ENCODE measurements around the gene GPX4. TPM values are rescaled to one million over a fixed set of nuclear protein-coding genes. Genes with fewer than 3 reads are reported as not detected.

Gene GPX4
- total and polyA plus RNA-seq, 9 of the 15 experiments (the other 6 are each of a cell fraction or from before 2014, with no cell fraction given), result 61.4 to 661 (median 349) TPM

DNA sequence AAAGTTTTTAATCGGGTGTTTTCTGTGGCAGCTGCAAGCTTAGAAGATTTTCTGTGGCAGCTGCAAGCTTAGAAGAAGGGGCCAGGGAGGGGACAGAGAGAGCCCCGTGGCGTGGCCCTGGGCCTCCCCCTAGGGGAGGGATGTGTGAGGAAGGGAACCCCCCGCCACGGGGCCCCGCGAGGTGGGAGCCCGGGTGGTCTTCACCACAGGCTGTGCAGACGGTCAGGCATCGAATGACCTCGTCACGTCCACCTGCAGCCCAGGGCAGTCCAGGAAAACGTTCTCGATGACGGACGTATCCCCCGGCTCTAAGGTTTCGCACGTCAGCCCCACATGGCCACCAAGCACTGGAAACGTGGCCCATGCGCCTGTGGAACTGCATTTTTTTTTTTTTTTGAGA, 17.2 kb upstream of the GPX4 start:
- Histone ChIP-seq H2AFZ (ENCODE audit: low read depth, low read length) (no peak overlapping the region), H3K9ac (ENCODE audit: insufficient read depth in 1 of 2, low read depth in 2 of 2, low read length in 2 of 2) (no peak overlapping the region; a peak in 2 of 4 replicates), H3K36me3 (ENCODE audit: control insufficient read depth, insufficient read depth, low read length) (peaks cover 68% of the 10 kb centered on the region; the same call in 2 of the 3 replicates), H3K27ac (ENCODE audit: extremely low read depth, low read depth, low read length) (no peak overlapping the region), H3K4me1 (replicated peaks in 1 of 2; ENCODE audit: control insufficient read depth in 2 of 2, insufficient read depth in 2 of 2, low read length in 2 of 2) (peaks cover 6 to 75% of the 10 kb centered on the region in 2 experiments), H3K79me2 (ENCODE audit: control insufficient read depth, insufficient read depth, low read length) (peaks cover under 1% of the 10 kb centered on the region; the same call in 1 of the 3 replicates), H3K9me3 (replicated peaks; ENCODE audit: control insufficient read depth, insufficient read depth, low read depth, low read length) (no peaks in the 10 kb centered on the region), H3K27me3 (ENCODE audit: control insufficient read depth in 2 of 2, insufficient read depth in 2 of 2, low read length in 2 of 2) (no peaks in the 10 kb centered on the region), H3K4me3 (no peak overlapping the region), H4K20me1 (replicated peaks; ENCODE audit: control insufficient read depth, insufficient read depth, low read length) (no peaks in the 10 kb centered on the region), H3K9me1 (ENCODE audit: control insufficient read depth, insufficient read depth, low read length) (peaks cover 3% of the 10 kb centered on the region), H3K4me2 (ENCODE audit: insufficient read depth, low read length) (no peak overlapping the region)
- in situ Hi-C loops (cut with MboI) (no loop called here), intact Hi-C loops (cut with micrococcal nuclease) (no loop called here)
- DNase-seq (ENCODE audit: extremely low read depth in 1 of 4, low spot score in 3 of 4), result no peak
- CTCF ChIA-PET (ENCODE audit: low intra/inter-chr PET ratio), result no interaction called here
- 85% methylated on average over 19 of the region's 21 CpGs for WGBS (ENCODE audit: insufficient coverage, low coverage, missing lambda C conversion rate)
- no peak for ATAC-seq
- POLR2A ChIA-PET, result interaction anchor here (0.8 to 5.3 kb wide), 4 partner anchors 8 to 45 kb away, joined by 3 to 45 read pairs (median 7); partner anchors contain the start of gene POLR2E
- TSS peak; percentile 29 for BruUV-seq (replicated peaks)
- no peak for FAIRE-seq
- no peak for TF ChIP-seq GATAD2A (IDR thresholded peaks at IDR 0.05)
- TF ChIP-seq, protein P1, sequence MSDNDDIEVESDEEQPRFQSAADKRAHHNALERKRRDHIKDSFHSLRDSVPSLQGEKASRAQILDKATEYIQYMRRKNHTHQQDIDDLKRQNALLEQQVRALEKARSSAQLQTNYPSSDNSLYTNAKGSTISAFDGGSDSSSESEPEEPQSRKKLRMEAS (CRISPR knock-in tag; IDR thresholded peaks at IDR 0.05), result 0 out of 2 replicates have a peak, but pooled peaks have one; percentile 14
- TF ChIP-seq POLR2G (IDR thresholded peaks at IDR 0.05; ENCODE audit: low read depth, low read length), result peak; percentile 58; the same call in 1 of the 2 replicates
- no peak for TF ChIP-seq TGIF2 (CRISPR knock-in tag; IDR thresholded peaks at IDR 0.05)

DNA sequence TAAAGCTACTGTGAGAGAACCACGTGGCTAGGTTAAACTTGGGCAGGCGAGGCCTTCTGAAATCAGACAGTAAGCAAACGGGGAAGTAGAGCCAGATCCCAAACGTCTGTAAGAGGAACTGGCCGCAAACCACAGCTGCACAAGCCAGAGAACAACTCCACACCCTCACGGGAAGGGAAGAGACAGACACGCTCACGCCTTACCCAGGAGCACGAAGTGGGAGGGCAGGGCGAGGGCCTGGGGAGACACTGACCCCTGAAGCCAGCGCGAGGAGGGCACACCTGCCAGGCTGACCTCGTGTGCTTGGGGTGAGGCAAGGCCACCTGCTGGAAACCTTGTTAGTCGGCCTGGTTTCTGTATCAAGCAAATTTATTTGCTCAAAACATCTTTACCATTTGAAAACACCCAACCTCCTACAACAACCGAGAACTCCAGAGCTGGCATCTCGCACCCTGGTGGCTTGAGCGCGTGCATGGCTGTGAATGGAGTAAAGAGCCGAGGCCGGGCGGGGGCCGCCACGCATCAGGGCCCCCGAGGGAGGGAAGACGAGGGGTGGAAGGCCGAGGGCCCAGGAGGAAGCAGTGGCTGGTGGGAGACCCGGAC, 15.9 kb upstream of the GPX4 start:
- no peak overlapping the region for H3K4me2 ChIP-seq (ENCODE audit: insufficient read depth, low read length)
- CTCF ChIA-PET (ENCODE audit: low intra/inter-chr PET ratio), result no interaction called here
- peak overlapping the region in 1 of 2 experiments; percentile 52; a peak in 1 of 4 replicates for H3K9ac ChIP-seq (ENCODE audit: insufficient read depth in 1 of 2, low read depth in 2 of 2, low read length in 2 of 2)
- no peak for DNase-seq (ENCODE audit: extremely low read depth in 1 of 4, low spot score in 3 of 4)
- 75% methylated on average over 21 of the region's 27 CpGs for WGBS (ENCODE audit: insufficient coverage, low coverage, missing lambda C conversion rate)
- ATAC-seq, result no peak
- FAIRE-seq, result no peak
- H3K4me1 ChIP-seq (replicated peaks in 1 of 2; ENCODE audit: control insufficient read depth in 2 of 2, insufficient read depth in 2 of 2, low read length in 2 of 2), result peaks cover 3 to 68% of the 10 kb centered on the region in 2 experiments; a peak in 4 of 5 replicates
- in situ Hi-C loops (cut with MboI) (no loop called here), intact Hi-C loops (cut with micrococcal nuclease) (no loop called here)
- H3K36me3 ChIP-seq (ENCODE audit: control insufficient read depth, insufficient read depth, low read length), result peaks cover 79% of the 10 kb centered on the region; the same call in 2 of the 3 replicates
- TSS peak; percentile 29 for BruUV-seq (replicated peaks)
- no peaks in the 10 kb centered on the region for H4K20me1 ChIP-seq (replicated peaks; ENCODE audit: control insufficient read depth, insufficient read depth, low read length)
- H3K9me3 ChIP-seq (replicated peaks; ENCODE audit: control insufficient read depth, insufficient read depth, low read depth, low read length), result no peaks in the 10 kb centered on the region
- H2AFZ ChIP-seq (ENCODE audit: low read depth, low read length), result no peak overlapping the region
- peaks cover 3% of the 10 kb centered on the region for H3K9me1 ChIP-seq (ENCODE audit: control insufficient read depth, insufficient read depth, low read length)
- TF ChIP-seq SPI1 (IDR thresholded peaks at IDR 0.05; ENCODE audit: borderline replicate concordance, low read depth, low read length) (peak; percentile 62; the same call in 1 of the 2 replicates), POLR2A (conservative IDR thresholded peaks at IDR 0.05) (0 out of 2 replicates have a peak, but pooled peaks have one; percentile 18), ELK3 (CRISPR knock-in tag; IDR thresholded peaks at IDR 0.05) (no peak)
- no peak overlapping the region for H3K27ac ChIP-seq (ENCODE audit: extremely low read depth, low read depth, low read length)
- peaks cover 12% of the 10 kb centered on the region for H3K79me2 ChIP-seq (ENCODE audit: control insufficient read depth, insufficient read depth, low read length)
- H3K27me3 ChIP-seq (ENCODE audit: control insufficient read depth in 2 of 2, insufficient read depth in 2 of 2, low read length in 2 of 2), result no peaks in the 10 kb centered on the region
- POLR2A ChIA-PET, result interaction anchor here (0.6 to 1.2 kb wide), 2 partner anchors 10 to 80 kb away, joined by 3 to 4 read pairs; no protein-coding TSS in a partner anchor
- no peak overlapping the region for H3K4me3 ChIP-seq
